DMS53 treated with DMSO at 0.1 percent for 48 hours (cell line): ENCODE results near the gene PHLPP1.
A peak's percentile ranks its signal among the peaks of the same experiment; 100 is the strongest.

Experiments used
- DNase-seq: peaks from one replicate; lab custom pipeline; 2025; ENCODE audit not compliant: unreplicated experiment; lab: John Stamatoyannopoulos, UW

PHLPP1 gene

GRCh38 chr18:62771494-62772270, 56.3 kb downstream of the PHLPP1 start:
- no peak for DNase-seq

GRCh38 chr18:62772860-62773584, 57.7 kb downstream of the PHLPP1 start:
- DNase-seq = no peak

GRCh38 chr18:62773691-62774090, 58.4 kb downstream of the PHLPP1 start:
- no peak for DNase-seq

- DNase-seq = no peak
Measured at GRCh38 chr18:62776024-62776570, 60.8 kb downstream of the PHLPP1 start.

- DNase-seq = no peak
Measured at GRCh38 chr18:62777814-62778213, 62.5 kb downstream of the PHLPP1 start.

GRCh38 chr18:62778976-62779869, 63.9 kb downstream of the PHLPP1 start:
- no peak for DNase-seq

- DNase-seq = no peak
Measured at GRCh38 chr18:62781262-62781661, 65.9 kb downstream of the PHLPP1 start.

GRCh38 chr18:62781893-62782292, 66.6 kb downstream of the PHLPP1 start:
- DNase-seq = peak; percentile 85

GRCh38 chr18:62784338-62784965, 69.1 kb downstream of the PHLPP1 start:
- no peak for DNase-seq

GRCh38 chr18:62784966-62785413, 69.6 kb downstream of the PHLPP1 start:
- DNase-seq = no peak

GRCh38 chr18:62786689-62787088, 71.3 kb downstream of the PHLPP1 start:
- no peak for DNase-seq

GRCh38 chr18:62788111-62788510, 72.8 kb downstream of the PHLPP1 start:
- no peak for DNase-seq

- peak; percentile 19 for DNase-seq
Measured at GRCh38 chr18:62788876-62789275, 73.5 kb downstream of the PHLPP1 start.

GRCh38 chr18:62790871-62791772, 75.8 kb downstream of the PHLPP1 start:
- no peak for DNase-seq

GRCh38 chr18:62792016-62792415, 76.7 kb downstream of the PHLPP1 start:
- DNase-seq = no peak

- DNase-seq = no peak
Measured at GRCh38 chr18:62795813-62796212, 80.5 kb downstream of the PHLPP1 start.

GRCh38 chr18:62796216-62796621, 80.9 kb downstream of the PHLPP1 start:
- no peak for DNase-seq

- DNase-seq = no peak
Measured at GRCh38 chr18:62797329-62797728, 82.0 kb downstream of the PHLPP1 start.

GRCh38 chr18:62799977-62800376, 84.6 kb downstream of the PHLPP1 start:
- no peak for DNase-seq

- no peak for DNase-seq
Measured at GRCh38 chr18:62802523-62802922, 87.2 kb downstream of the PHLPP1 start.
